ENCODE data around the gene ARGLU1.

DNA sequence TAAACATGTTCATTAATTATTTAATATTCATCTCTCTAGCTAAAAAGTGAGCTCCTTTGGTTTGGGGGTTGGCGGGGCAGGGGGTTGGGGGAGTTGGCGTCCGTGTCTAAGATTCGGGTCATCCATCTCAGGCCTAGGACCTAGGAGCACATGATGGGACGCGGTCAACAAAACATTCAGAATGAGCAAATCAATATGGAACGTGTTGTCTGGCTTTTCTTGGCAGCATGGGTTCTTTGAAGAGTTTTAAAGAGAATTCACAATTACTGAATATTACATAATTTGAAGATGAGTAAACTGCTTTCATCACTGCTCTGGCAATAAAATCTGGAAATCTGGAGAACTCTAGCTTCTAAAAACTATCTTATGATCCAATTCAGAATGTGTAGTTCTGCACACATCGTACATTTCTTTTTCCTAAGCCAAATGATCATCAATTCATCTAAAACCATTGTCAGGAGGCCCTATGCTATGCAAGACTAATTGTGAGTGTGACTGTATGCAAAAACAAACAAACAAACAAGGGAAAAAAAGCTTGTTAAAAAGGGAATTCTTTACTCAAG lies 5.4 kb upstream of the ARGLU1 start:
- TF ChIP-seq, protein P1, sequence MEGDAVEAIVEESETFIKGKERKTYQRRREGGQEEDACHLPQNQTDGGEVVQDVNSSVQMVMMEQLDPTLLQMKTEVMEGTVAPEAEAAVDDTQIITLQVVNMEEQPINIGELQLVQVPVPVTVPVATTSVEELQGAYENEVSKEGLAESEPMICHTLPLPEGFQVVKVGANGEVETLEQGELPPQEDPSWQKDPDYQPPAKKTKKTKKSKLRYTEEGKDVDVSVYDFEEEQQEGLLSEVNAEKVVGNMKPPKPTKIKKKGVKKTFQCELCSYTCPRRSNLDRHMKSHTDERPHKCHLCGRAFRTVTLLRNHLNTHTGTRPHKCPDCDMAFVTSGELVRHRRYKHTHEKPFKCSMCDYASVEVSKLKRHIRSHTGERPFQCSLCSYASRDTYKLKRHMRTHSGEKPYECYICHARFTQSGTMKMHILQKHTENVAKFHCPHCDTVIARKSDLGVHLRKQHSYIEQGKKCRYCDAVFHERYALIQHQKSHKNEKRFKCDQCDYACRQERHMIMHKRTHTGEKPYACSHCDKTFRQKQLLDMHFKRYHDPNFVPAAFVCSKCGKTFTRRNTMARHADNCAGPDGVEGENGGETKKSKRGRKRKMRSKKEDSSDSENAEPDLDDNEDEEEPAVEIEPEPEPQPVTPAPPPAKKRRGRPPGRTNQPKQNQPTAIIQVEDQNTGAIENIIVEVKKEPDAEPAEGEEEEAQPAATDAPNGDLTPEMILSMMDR (IDR thresholded peaks at IDR 0.05): no peak
- no peak for TF ChIP-seq ZFX (IDR thresholded peaks at IDR 0.05; ENCODE audit: borderline replicate concordance)

Data from 22Rv1 (cell line).